HAP-1 (cell line): ENCODE measurements around the gene TPST1.
"Not testable (repeated sequence)": the region's sequence is repeated elsewhere in the genome, so short reads cannot be mapped to it uniquely, and the experiment has no call there.

Experiments
- DNase-seq, 2 experiments: peaks; one replicate each; pipeline ENCODE4 v3.0.0-alpha.2; 2016 to 2020; ENCODE audit warnings: low spot score in 2 of 2
- H3K27me3 ChIP-seq: fragments of 250-450 bp; sonication (Bioruptor Pico); 2 replicates; pipeline ENCODE4 v1.5.1; 2020; ENCODE audit warnings: low read depth, mild to moderate bottlenecking, moderate library complexity
- H3K36me3 ChIP-seq: fragments of 250-450 bp; sonication (Bioruptor Pico); replicated peaks from 2 replicates; pipeline ENCODE4 v1.5.1; 2020; ENCODE audit warnings: mild to moderate bottlenecking
- H3K4me1 ChIP-seq: fragments of 250-450 bp; sonication (Bioruptor Pico); 2 replicates; pipeline ENCODE4 v1.5.1; 2020; ENCODE audit warnings: mild to moderate bottlenecking
- H3K4me3 ChIP-seq: fragments of 250-450 bp; sonication (Bioruptor Pico); 2 replicates; pipeline ENCODE4 v1.5.1; 2020; ENCODE audit warnings: mild to moderate bottlenecking, moderate library complexity
- H3K9me3 ChIP-seq: fragments of 250-450 bp; sonication (Bioruptor Pico); 2 replicates; pipeline ENCODE4 v1.5.1; 2020; ENCODE audit warnings: mild to moderate bottlenecking, moderate library complexity
- in situ Hi-C: fragments of 300-500 bp; cut with MboI; formaldehyde crosslinking; loops from 3 replicates; pipeline ENCODE4 v1.14.3; 2020; ENCODE audit warnings: low sequenced_read_pairs, inconsistent platforms, mixed read lengths

The TPST1 gene

DNA sequence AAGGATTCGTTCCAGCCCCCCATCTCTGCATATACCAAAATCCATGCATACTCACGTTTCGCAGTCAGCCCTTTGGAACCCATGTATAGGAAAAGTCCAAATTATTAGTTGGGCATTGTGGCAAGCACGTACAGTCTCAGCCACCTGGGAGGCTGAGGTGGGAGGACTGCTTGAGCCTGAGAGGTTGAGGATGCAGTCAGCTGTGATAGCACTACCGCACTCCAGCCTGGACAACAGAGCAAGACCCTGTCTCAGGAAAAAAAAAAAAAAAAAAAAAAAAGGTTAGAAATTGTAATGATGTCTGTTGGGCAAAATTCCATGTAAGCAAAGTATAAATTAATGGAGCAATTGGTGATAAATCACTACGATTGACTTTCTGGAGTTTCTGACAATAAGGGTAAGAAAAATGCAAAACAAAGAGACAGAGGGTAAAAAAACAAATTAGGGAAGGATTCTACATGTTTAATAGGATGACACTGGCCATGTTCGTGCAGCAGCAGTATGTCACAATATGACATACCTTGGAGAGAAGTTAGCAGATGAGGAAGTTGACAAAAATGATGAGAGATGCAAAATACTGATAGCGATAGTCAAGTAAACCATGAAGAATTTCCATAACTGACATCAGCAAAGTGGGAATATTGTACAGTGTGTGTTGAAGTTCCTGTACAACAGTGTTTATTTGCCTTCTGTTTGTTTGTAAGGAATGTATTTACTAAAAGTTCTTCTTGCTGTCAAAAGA is 177.2 kb downstream of the TPST1 start:
- H3K27me3 ChIP-seq, DNase-seq, H3K36me3 ChIP-seq, in situ Hi-C loops, H3K4me3 ChIP-seq, H3K9me3 ChIP-seq, H3K4me1 ChIP-seq: not testable (repeated sequence)

DNA sequence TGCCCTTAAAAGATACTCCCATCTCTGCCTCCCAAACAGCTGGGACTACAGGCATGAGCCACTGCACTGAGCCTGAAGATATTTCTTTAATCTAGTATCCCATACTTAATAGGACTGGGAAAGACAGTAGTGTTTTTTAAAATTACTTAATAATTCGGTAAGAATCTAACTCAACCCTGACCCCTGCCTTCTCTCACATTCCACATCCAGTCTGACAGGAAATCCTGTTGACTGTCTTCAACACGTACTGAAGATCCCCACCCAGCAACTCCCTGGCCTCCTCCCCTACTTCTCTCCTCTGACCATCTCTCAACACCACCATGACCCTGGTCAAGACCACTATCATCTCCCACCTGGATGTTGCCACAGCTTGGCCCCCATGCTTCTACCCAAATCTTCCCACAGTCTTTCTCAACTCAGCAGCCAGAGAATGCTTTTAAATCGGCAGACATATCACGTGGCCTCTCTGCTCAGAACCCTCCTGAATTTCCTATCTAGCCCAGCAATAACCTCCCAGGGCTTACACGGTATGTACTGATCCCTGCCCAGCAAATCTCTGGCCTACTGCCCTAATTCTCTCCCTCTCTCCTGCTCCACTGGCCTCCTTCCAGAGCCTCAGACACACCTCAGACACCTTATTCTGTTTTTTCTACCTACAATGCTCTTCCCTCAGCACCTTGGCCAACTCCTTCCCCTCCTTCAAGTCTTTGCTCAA is 180.2 kb downstream of the TPST1 start:
- H3K27me3 ChIP-seq, H3K4me1 ChIP-seq, H3K9me3 ChIP-seq, DNase-seq, in situ Hi-C loops, H3K4me3 ChIP-seq, H3K36me3 ChIP-seq: not testable (repeated sequence)

DNA sequence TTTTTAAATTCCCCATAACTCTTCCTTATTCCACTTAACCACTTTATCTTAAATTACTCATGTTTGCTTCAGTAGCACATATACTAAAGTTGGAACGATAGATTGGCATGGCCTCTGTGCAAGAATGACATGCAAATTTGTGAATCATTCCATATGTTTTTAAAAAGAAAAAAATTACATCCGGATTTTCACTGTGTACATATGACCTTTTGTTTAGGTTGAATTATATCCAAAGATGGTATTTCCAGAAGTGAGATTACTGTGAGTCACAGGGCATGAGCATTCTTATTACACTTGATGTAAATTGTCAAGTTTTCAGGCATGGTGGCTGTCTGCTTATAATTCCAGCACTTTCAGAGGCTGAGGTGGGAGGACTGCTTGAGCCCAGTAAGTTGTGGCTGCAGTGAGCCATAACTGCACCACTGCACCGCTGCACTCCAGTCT is 190.0 kb downstream of the TPST1 start:
- in situ Hi-C loops, H3K4me1 ChIP-seq, H3K27me3 ChIP-seq, H3K4me3 ChIP-seq, H3K36me3 ChIP-seq, H3K9me3 ChIP-seq, DNase-seq: not testable (repeated sequence)

- H3K36me3 ChIP-seq, H3K4me1 ChIP-seq, H3K4me3 ChIP-seq, DNase-seq, in situ Hi-C loops, H3K9me3 ChIP-seq, H3K27me3 ChIP-seq: not testable (repeated sequence)
Observed at GRCh38 chr7:66396052-66396451, 190.9 kb downstream of the TPST1 start.

DNA sequence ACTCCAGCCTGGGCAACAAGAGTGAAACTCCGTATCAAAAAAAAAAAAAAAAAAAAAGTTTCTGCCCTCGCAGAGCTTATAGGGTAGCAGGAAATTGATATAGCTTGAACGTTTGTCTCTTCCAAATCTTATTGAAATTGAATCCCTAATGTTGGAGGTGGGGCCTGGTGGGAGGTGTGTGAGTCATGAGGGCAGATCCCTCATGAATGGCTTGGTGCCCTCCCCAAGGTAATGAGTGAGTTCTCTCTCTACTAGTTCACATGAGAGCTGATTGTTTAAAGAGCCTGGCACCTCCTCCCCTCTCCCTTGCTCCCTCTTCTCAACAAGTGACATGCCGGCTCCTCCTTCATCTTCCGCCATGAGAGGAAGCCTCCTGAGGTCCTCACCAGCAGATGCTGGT is 193.7 kb downstream of the TPST1 start:
- DNase-seq, H3K27me3 ChIP-seq, H3K9me3 ChIP-seq, H3K4me1 ChIP-seq, H3K4me3 ChIP-seq, H3K36me3 ChIP-seq, in situ Hi-C loops: not testable (repeated sequence)

GRCh38 chr7:66399566-66399965 is 194.4 kb downstream of the TPST1 start:
- no peaks in the 10 kb centered on the region for H3K9me3 ChIP-seq
- in situ Hi-C loops = no loop called here
- H3K4me1 ChIP-seq = no peaks in the 10 kb centered on the region
- no peak overlapping the region for H3K4me3 ChIP-seq
- DNase-seq = no peak
- H3K27me3 ChIP-seq = no peaks in the 10 kb centered on the region
- H3K36me3 ChIP-seq = no peaks in the 10 kb centered on the region; the same call in 1 of the 2 replicates

DNA sequence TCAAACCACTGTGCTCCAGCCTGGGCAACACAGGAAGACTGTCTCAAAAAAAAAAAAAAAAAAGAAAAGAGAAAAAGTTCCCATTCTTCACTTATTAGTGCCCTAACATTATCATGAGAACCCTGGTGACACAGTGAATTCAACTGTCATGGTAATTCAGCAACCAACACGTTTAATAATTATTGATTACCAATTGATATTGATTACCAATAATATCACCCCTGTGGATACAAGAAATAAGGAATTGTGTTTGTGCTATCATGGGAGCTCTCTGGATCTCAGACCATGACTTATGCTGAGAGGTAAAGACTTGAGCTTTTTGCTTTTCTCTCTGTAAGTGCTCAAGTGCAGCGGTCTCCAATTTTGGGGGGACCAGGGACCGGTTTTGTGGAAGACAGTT is 195.3 kb downstream of the TPST1 start:
- Histone ChIP-seq H3K4me1 (no peaks in the 10 kb centered on the region), H3K9me3 (no peaks in the 10 kb centered on the region), H3K36me3 (no peaks in the 10 kb centered on the region; the same call in 1 of the 2 replicates), H3K27me3 (no peaks in the 10 kb centered on the region), H3K4me3 (no peak overlapping the region)
- in situ Hi-C loops = no loop called here
- DNase-seq = no peak

DNA sequence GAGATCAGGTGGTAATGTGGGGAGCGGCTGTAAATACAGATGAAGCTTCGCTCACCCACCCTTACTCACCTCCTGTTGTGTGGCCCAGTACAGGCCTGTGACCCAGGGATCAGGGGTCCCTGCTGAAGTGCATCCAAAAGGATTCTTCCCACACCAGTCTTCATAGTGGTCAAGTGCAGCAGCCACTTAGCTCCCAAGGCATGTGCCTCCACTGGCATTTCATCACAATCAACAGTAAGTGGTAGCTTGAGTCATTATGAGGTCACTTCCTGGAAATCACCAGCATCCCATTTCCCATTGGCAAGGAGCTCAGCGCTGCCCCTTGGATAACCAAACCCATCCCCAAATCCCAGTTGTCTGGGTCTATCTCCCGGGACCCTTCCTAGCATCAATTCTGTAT is 196.0 kb downstream of the TPST1 start:
- not testable (repeated sequence) for H3K27me3 ChIP-seq

DNA sequence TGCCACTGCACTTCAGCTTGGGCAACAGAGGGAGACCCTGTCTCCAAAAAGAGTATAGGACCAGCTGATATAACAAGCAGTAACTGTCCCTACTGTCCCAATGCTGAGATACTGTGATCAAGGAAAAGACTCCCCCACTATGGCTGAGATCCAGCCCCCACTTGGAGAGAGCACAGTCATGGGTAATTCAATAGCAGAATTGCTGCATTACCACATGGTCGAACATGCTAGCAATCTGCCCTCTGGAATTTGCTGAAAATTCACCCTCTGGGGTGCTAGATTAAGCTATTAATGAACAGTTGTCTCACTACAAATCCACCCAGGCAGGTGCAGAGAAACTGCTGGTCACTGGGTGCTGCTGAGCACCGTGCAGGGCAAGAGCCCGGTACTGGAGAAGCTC is 196.8 kb downstream of the TPST1 start:
- H3K36me3 ChIP-seq, H3K27me3 ChIP-seq, H3K4me1 ChIP-seq, DNase-seq, H3K4me3 ChIP-seq, H3K9me3 ChIP-seq, in situ Hi-C loops: not testable (repeated sequence)

More for the DNA sequence above, 196.0 kb downstream of the TPST1 start:
- H3K36me3 ChIP-seq, in situ Hi-C loops, DNase-seq, H3K9me3 ChIP-seq, H3K4me3 ChIP-seq, H3K4me1 ChIP-seq: not testable (repeated sequence)

- Histone ChIP-seq H3K9me3 (no peaks in the 10 kb centered on the region), H3K36me3 (peaks cover 3% of the 10 kb centered on the region; the same call in 1 of the 2 replicates), H3K4me3 (no peak overlapping the region), H3K4me1 (no peaks in the 10 kb centered on the region), H3K27me3 (no peaks in the 10 kb centered on the region)
- in situ Hi-C loops = no loop called here
- DNase-seq = no peak
Observed at GRCh38 chr7:66403564-66403963, 198.4 kb downstream of the TPST1 start.

DNA sequence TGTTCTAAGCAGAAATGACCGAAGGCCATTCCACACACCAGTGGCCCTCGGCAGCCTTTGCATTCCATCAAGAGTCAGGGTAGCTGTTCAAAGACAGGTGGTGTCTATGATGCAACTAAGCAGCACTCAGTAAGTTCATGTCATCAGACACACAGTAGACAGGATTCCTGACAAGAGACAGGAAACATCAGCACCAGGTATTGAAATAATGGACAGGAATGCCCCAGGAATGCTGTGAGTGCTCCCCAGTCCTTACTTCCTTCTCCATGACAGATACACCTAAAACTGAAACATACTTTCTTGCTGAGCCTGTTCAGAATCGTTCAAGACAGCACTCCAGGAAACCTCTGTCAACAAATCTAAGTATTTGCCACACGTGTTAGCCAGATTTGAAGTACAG is 204.4 kb downstream of the TPST1 start:
- in situ Hi-C loops = no loop called here
- H3K27me3 ChIP-seq = no peaks in the 10 kb centered on the region
- no peak overlapping the region for H3K4me3 ChIP-seq
- no peaks in the 10 kb centered on the region for H3K9me3 ChIP-seq
- H3K36me3 ChIP-seq = peaks cover 10% of the 10 kb centered on the region; the same call in 1 of the 2 replicates
- no peak for DNase-seq
- H3K4me1 ChIP-seq = no peaks in the 10 kb centered on the region
